Heart left ventricle (tissue), 16 donors: ENCODE measurements around the gene ARHGEF26. TPM values are rescaled to one million over a fixed set of nuclear protein-coding genes. Genes with fewer than 3 reads are reported as not detected.

Source experiments
- ATAC-seq, 4 donors: fragments of 200-7000 bp; cut with Tn5 transposase; one replicate each; pipeline ENCODE4 v1.9.1; 2020 to 2022; ENCODE audit warnings: moderate library complexity in 4 of 4, mild to moderate bottlenecking in 3 of 4, moderate number of reproducible peaks in 1 of 4
- DNase-seq, 5 donors: peaks; one replicate each; pipeline ENCODE4 v3.0.0-alpha.2; 2020
- H3K27ac ChIP-seq, 12 donors: fragments of 200-600 bp; sonication (generic) in 4 of 12; one replicate each; pipeline versions ENCODE4 v1.5.0 to v1.8.0; 2016 to 2022; ENCODE audit warnings: mild to moderate bottlenecking in 2 of 12
- H3K27me3 ChIP-seq, 9 donors: fragments of 200-600 bp; sonication (generic) in 2 of 9; one replicate each; pipeline versions ENCODE4 v1.5.1 to v1.8.0; 2016 to 2022; ENCODE audit warnings: mild to moderate bottlenecking in 3 of 9
- H3K36me3 ChIP-seq, 9 donors: fragments of 200-600 bp; sonication (generic) in 2 of 9; one replicate each; pipeline versions ENCODE4 v1.5.0 to v1.8.0; 2018 to 2022; ENCODE audit warnings: mild to moderate bottlenecking in 2 of 9
- H3K4me1 ChIP-seq, 12 donors: fragments of 200-600 bp; sonication (generic) in 4 of 12; one replicate each; pipeline versions ENCODE4 v1.5.0 to v1.8.0; 2016 to 2022; ENCODE audit warnings: mild to moderate bottlenecking in 3 of 12
- H3K4me3 ChIP-seq, 12 donors: fragments of 200-600 bp; sonication (generic) in 4 of 12; one replicate each; pipeline versions ENCODE4 v1.5.0 to v1.8.0; 2017 to 2022; ENCODE audit warnings: mild to moderate bottlenecking in 9 of 12, moderate library complexity in 4 of 12
- H3K9me3 ChIP-seq, 12 donors: fragments of 200-600 bp; sonication (generic) in 4 of 12; one replicate each; pipeline versions ENCODE4 v1.5.0 to v1.8.0; 2016 to 2022; ENCODE audit warnings: mild to moderate bottlenecking in 1 of 12
- CTCF ChIP-seq, 12 donors: fragments of 200-600 bp; sonication (generic) in 4 of 12; IDR thresholded peaks; one replicate each; pipeline versions ENCODE4 v1.5.0 to v1.8.0; 2018 to 2022; ENCODE audit warnings: antibody characterized with exemption in 12 of 12, mild to moderate bottlenecking in 5 of 12
- POLR2A ChIP-seq, 2 donors: fragments of 450-650 bp; IDR thresholded peaks; one replicate each; pipeline ENCODE4 v1.6.1; 2017; ENCODE audit warnings: antibody characterized with exemption in 2 of 2, mild to moderate bottlenecking in 2 of 2, moderate library complexity in 2 of 2
- WGBS, 4 donors: extraction: QIAGEN DNeasy Blood & Tissue Kit in 2 of 4; methylation state at CpG; one replicate each; pipeline versions ENCODE4 v1.1.5 to v1.1.7; 2013 to 2018; 5-methylcytosine and 5-hydroxymethylcytosine counted together
- intact Hi-C, 10 donors: fragments of 100-400 bp; cut with DNase I; formaldehyde crosslinking; loops; one replicate each; pipeline versions ENCODE4 v1.11.1 to v1.14.2; 2022
- polyA plus RNA-seq, 2 donors: library from polyadenylated mRNA; stranded (reverse); fragments of 200-250 nt; gene quantifications; one replicate each; pipeline ENCODE4 v1.2.3, GENCODE V29; 2013
- total RNA-seq, 9 donors: library from RNA; depleted of rRNA in 2 of 9; stranded (reverse); fragments of >200 nt in 2 of 9; fragmentation: NEBNext Ultra II Directional in 3 of 9; extraction: Animal tissue kit (Norgen Biotek cat#: 25700) in 3 of 9; gene quantifications; one replicate each; pipeline versions ENCODE4 v1.1.0 to v1.2.4, GENCODE V29; 2016 to 2023
- donor health status: ischemic (EF 13 %, LVEDD 7.1; RV severe dilation, severe dysfunction).
- donor health status: healthy with polysubstance abuse.
- donor health status: DM: no; HTN: yes; CAD: no.
- donor health status: DM: no; HTN: no; CAD: no.
- donor health status: ischemic (EF 25% LVEDD 6.9; RV normal size, moderate dysfunction).
- donor health status: ischemic (EF 25% LVEDD 5.7; RV mildly dilated, moderate dysfunction).
- donor health status: healthy.
- donor health status: DM: yes; HTN: yes; CAD: no.
- donor health status: ischemic (EF 35%, LVEDD 5.7; RV mildly dilated, moderate dysfunction).
- donor health status: nonischemic (EF 11% LVEDD 7.7; RV severe dilation, severe dysfunction).
- donor health status: DM: yes; HTN: yes; CAD: no.
- donor health status: PGD.
- donor health status: ischemic (EF 29% LVEDD 5.4; RV normal size, mild dysfunction).
- donor health status: nonischemic (EF 23%, LVEDD 6.1; RV moderate dilation, normal function).

The ARHGEF26 gene
- total and polyA plus RNA-seq, 11 donors = 0.68 to 2.3 (median 1.3) TPM

- no peak overlapping the region for H3K27ac ChIP-seq
- ATAC-seq = no peak
- H3K36me3 ChIP-seq = no peaks in the 10 kb centered on the region
- H3K27me3 ChIP-seq = peaks cover 0 to 4% (median 0%) of the 10 kb centered on the region in 9 donors
- H3K4me1 ChIP-seq = no peaks in the 10 kb centered on the region
- no peaks in the 10 kb centered on the region for H3K9me3 ChIP-seq
- TF ChIP-seq CTCF (IDR thresholded peaks at IDR 0.05) (no peak), POLR2A (IDR thresholded peaks at IDR 0.05) (no peak)
- H3K4me3 ChIP-seq = no peak overlapping the region
- 75 to 87% (median 79%) methylated on average over 4 of the region's 4 CpGs for WGBS, 4 donors
- no peak for DNase-seq
- intact Hi-C loops = no loop called here
Measured at GRCh38 chr3:154111365-154111935, 9.7 kb upstream of the ARHGEF26 start.

GRCh38 chr3:154112146-154112852 lies 8.9 kb upstream of the ARHGEF26 start:
- Histone ChIP-seq H3K27me3 (peaks cover 0 to 4% (median 0%) of the 10 kb centered on the region in 9 donors), H3K4me1 (no peaks in the 10 kb centered on the region), H3K9me3 (no peaks in the 10 kb centered on the region), H3K4me3 (no peak overlapping the region), H3K27ac (no peak overlapping the region), H3K36me3 (no peaks in the 10 kb centered on the region)
- DNase-seq (no peak), ATAC-seq (no peak)
- no peak for TF ChIP-seq CTCF (IDR thresholded peaks at IDR 0.05)
- intact Hi-C loops = no loop called here
- 78 to 85% (median 79%) methylated on average over 3 of the region's 3 CpGs for WGBS, 4 donors

- WGBS, 4 donors = 61 to 65% (median 64%) methylated on average over 5 of the region's 5 CpGs
- intact Hi-C loops = no loop called here
- H3K9me3 ChIP-seq = no peaks in the 10 kb centered on the region
- no peaks in the 10 kb centered on the region for H3K4me1 ChIP-seq
- TF ChIP-seq CTCF (IDR thresholded peaks at IDR 0.05) (no peak), POLR2A (IDR thresholded peaks at IDR 0.05) (no peak)
- no peak for DNase-seq
- H3K4me3 ChIP-seq = no peak overlapping the region
- no peak overlapping the region for H3K27ac ChIP-seq
- no peaks in the 10 kb centered on the region for H3K36me3 ChIP-seq
- no peak for ATAC-seq
- H3K27me3 ChIP-seq = peaks cover 0 to 6% (median 0%) of the 10 kb centered on the region in 9 donors
Measured at GRCh38 chr3:154113609-154114008, 7.6 kb upstream of the ARHGEF26 start.

- Histone ChIP-seq H3K27me3 (peaks cover 0 to 11% (median 0%) of the 10 kb centered on the region in 9 donors), H3K27ac (no peak overlapping the region), H3K4me3 (no peak overlapping the region), H3K36me3 (no peaks in the 10 kb centered on the region), H3K4me1 (peaks cover 0 to 2% (median 0%) of the 10 kb centered on the region in 12 donors), H3K9me3 (no peaks in the 10 kb centered on the region)
- DNase-seq (no peak), ATAC-seq (no peak)
- TF ChIP-seq CTCF (IDR thresholded peaks at IDR 0.05) (no peak), POLR2A (IDR thresholded peaks at IDR 0.05) (no peak)
- 88 to 96% (median 91%) methylated on average over 2 of the region's 2 CpGs for WGBS, 4 donors
- intact Hi-C loops = no loop called here
Measured at GRCh38 chr3:154115332-154115731, 5.9 kb upstream of the ARHGEF26 start.
